Measurements from ENCODE around the gene KRTAP5-8.
"Not testable (repeated sequence)": the region's sequence is repeated elsewhere in the genome, so short reads cannot be mapped to it uniquely, and the experiment has no call there.

KRTAP5-8 gene

GRCh38 chr11:71572811-71573210 lies 35.0 kb downstream of the KRTAP5-8 start:
- Histone ChIP-seq H3K4me2 (ENCODE audit: low read length) (no peak overlapping the region), H4K91ac (ENCODE audit: low read depth, low read length) (no peak overlapping the region), H3K14ac (ENCODE audit: low read length) (no peak overlapping the region), H3K18ac (ENCODE audit: low read length) (no peak overlapping the region), H4K8ac (ENCODE audit: low read depth, low read length) (no peak overlapping the region), H3K79me1 (ENCODE audit: low read length) (no peaks in the 10 kb centered on the region), H2AK5ac (ENCODE audit: low read length) (no peak overlapping the region), H3K4me1 (ENCODE audit: control insufficient read depth in 1 of 2, insufficient read depth in 2 of 2, low read length in 2 of 2) (no peaks in the 10 kb centered on the region), H3K4ac (ENCODE audit: low read depth, low read length) (no peak overlapping the region), H2BK5ac (ENCODE audit: low read depth, low read length, poor library complexity) (no peak overlapping the region), H2AFZ (ENCODE audit: insufficient read depth, low read length, poor library complexity) (no peak overlapping the region), H3K27ac (ENCODE audit: low read depth, low read length) (no peak overlapping the region), H4K12ac (ENCODE audit: low read depth, low read length) (no peak overlapping the region), H3K27me3 (ENCODE audit: insufficient read depth, low read length) (no peaks in the 10 kb centered on the region), H2BK12ac (ENCODE audit: low read length) (no peak overlapping the region), H3K36me3 (ENCODE audit: control insufficient read depth in 1 of 2, insufficient read depth in 2 of 2, low read length in 2 of 2) (no peaks in the 10 kb centered on the region), H2BK120ac (ENCODE audit: insufficient read depth, low read length, poor library complexity) (no peak overlapping the region), H3K79me2 (ENCODE audit: control insufficient read depth, insufficient read depth, low read length, poor library complexity) (no peaks in the 10 kb centered on the region), H3K4me3 (ENCODE audit: low read depth, low read length) (no peak overlapping the region), H3K9me3 (ENCODE audit: insufficient read depth, low read depth, low read length) (peaks cover 5% of the 10 kb centered on the region), H3K23ac (ENCODE audit: low read length) (no peak overlapping the region), H3K9ac (ENCODE audit: low read length) (no peak overlapping the region)
- no peak for DNase-seq
- no CpG with 5 or more reads among the region's 11 CpGs for WGBS (ENCODE audit: extremely low coverage, insufficient coverage, insufficient read length)

GRCh38 chr11:71574418-71574817 lies 36.6 kb downstream of the KRTAP5-8 start:
- H3K27me3 ChIP-seq (ENCODE audit: insufficient read depth, low read length): no peaks in the 10 kb centered on the region
- no peak overlapping the region for H3K4me3 ChIP-seq (ENCODE audit: low read depth, low read length)
- H4K8ac ChIP-seq (ENCODE audit: low read depth, low read length): no peak overlapping the region
- H2BK5ac ChIP-seq (ENCODE audit: low read depth, low read length, poor library complexity): no peak overlapping the region
- H4K12ac ChIP-seq (ENCODE audit: low read depth, low read length): no peak overlapping the region
- no peak overlapping the region for H2BK120ac ChIP-seq (ENCODE audit: insufficient read depth, low read length, poor library complexity)
- no peak for DNase-seq
- H3K23ac ChIP-seq (ENCODE audit: low read length): no peak overlapping the region
- no peak overlapping the region for H3K18ac ChIP-seq (ENCODE audit: low read length)
- no peak overlapping the region for H3K27ac ChIP-seq (ENCODE audit: low read depth, low read length)
- no peak overlapping the region for H2AFZ ChIP-seq (ENCODE audit: insufficient read depth, low read length, poor library complexity)
- WGBS (ENCODE audit: extremely low coverage, insufficient coverage, insufficient read length): no CpG with 5 or more reads among the region's 5 CpGs
- H3K4ac ChIP-seq (ENCODE audit: low read depth, low read length): no peak overlapping the region
- no peak overlapping the region for H3K4me2 ChIP-seq (ENCODE audit: low read length)
- no peak overlapping the region for H3K9ac ChIP-seq (ENCODE audit: low read length)
- no peak overlapping the region for H2BK12ac ChIP-seq (ENCODE audit: low read length)
- H4K91ac ChIP-seq (ENCODE audit: low read depth, low read length): no peak overlapping the region
- peaks cover 5% of the 10 kb centered on the region for H3K9me3 ChIP-seq (ENCODE audit: insufficient read depth, low read depth, low read length)
- H3K79me2 ChIP-seq (ENCODE audit: control insufficient read depth, insufficient read depth, low read length, poor library complexity): no peaks in the 10 kb centered on the region
- H3K79me1 ChIP-seq (ENCODE audit: low read length): no peaks in the 10 kb centered on the region
- H3K36me3 ChIP-seq (ENCODE audit: control insufficient read depth in 1 of 2, insufficient read depth in 2 of 2, low read length in 2 of 2): no peaks in the 10 kb centered on the region
- H3K4me1 ChIP-seq (ENCODE audit: control insufficient read depth in 1 of 2, insufficient read depth in 2 of 2, low read length in 2 of 2): no peaks in the 10 kb centered on the region
- no peak overlapping the region for H3K14ac ChIP-seq (ENCODE audit: low read length)
- H2AK5ac ChIP-seq (ENCODE audit: low read length): no peak overlapping the region

GRCh38 chr11:71575723-71576424 lies 38.0 kb downstream of the KRTAP5-8 start:
- H4K91ac ChIP-seq (ENCODE audit: low read depth, low read length): no peak overlapping the region
- no peak overlapping the region for H3K4ac ChIP-seq (ENCODE audit: low read depth, low read length)
- no peak overlapping the region for H3K14ac ChIP-seq (ENCODE audit: low read length)
- H2BK5ac ChIP-seq (ENCODE audit: low read depth, low read length, poor library complexity): no peak overlapping the region
- H3K79me2 ChIP-seq (ENCODE audit: control insufficient read depth, insufficient read depth, low read length, poor library complexity): no peaks in the 10 kb centered on the region
- H3K36me3 ChIP-seq (ENCODE audit: control insufficient read depth in 1 of 2, insufficient read depth in 2 of 2, low read length in 2 of 2): no peaks in the 10 kb centered on the region
- H3K9me3 ChIP-seq (ENCODE audit: insufficient read depth, low read depth, low read length): peaks cover 5% of the 10 kb centered on the region
- peak overlapping the region; percentile 53 for H3K9ac ChIP-seq (ENCODE audit: low read length)
- no peak overlapping the region for H3K23ac ChIP-seq (ENCODE audit: low read length)
- H2BK12ac ChIP-seq (ENCODE audit: low read length): no peak overlapping the region
- H4K8ac ChIP-seq (ENCODE audit: low read depth, low read length): no peak overlapping the region
- H3K4me2 ChIP-seq (ENCODE audit: low read length): no peak overlapping the region
- no peak overlapping the region for H3K4me3 ChIP-seq (ENCODE audit: low read depth, low read length)
- H2AFZ ChIP-seq (ENCODE audit: insufficient read depth, low read length, poor library complexity): no peak overlapping the region
- peaks cover 0 to 2% of the 10 kb centered on the region in 2 experiments for H3K4me1 ChIP-seq (ENCODE audit: control insufficient read depth in 1 of 2, insufficient read depth in 2 of 2, low read length in 2 of 2)
- no peak overlapping the region for H2BK120ac ChIP-seq (ENCODE audit: insufficient read depth, low read length, poor library complexity)
- H3K18ac ChIP-seq (ENCODE audit: low read length): no peak overlapping the region
- H4K12ac ChIP-seq (ENCODE audit: low read depth, low read length): no peak overlapping the region
- WGBS (ENCODE audit: extremely low coverage, insufficient coverage, insufficient read length): no CpG with 5 or more reads among the region's 4 CpGs
- no peak overlapping the region for H2AK5ac ChIP-seq (ENCODE audit: low read length)
- H3K27ac ChIP-seq (ENCODE audit: low read depth, low read length): no peak overlapping the region
- DNase-seq: no peak
- H3K79me1 ChIP-seq (ENCODE audit: low read length): no peaks in the 10 kb centered on the region
- H3K27me3 ChIP-seq (ENCODE audit: insufficient read depth, low read length): no peaks in the 10 kb centered on the region

GRCh38 chr11:71576688-71577465 lies 39.1 kb downstream of the KRTAP5-8 start:
- H2BK12ac ChIP-seq (ENCODE audit: low read length); H3K4ac ChIP-seq (ENCODE audit: low read depth, low read length); H3K14ac ChIP-seq (ENCODE audit: low read length); H3K9ac ChIP-seq (ENCODE audit: low read length); H3K27ac ChIP-seq (ENCODE audit: low read depth, low read length); H3K9me3 ChIP-seq (ENCODE audit: insufficient read depth, low read depth, low read length); H3K79me1 ChIP-seq (ENCODE audit: low read length); H4K8ac ChIP-seq (ENCODE audit: low read depth, low read length); H4K12ac ChIP-seq (ENCODE audit: low read depth, low read length); H3K36me3 ChIP-seq (ENCODE audit: control insufficient read depth in 1 of 2, insufficient read depth in 2 of 2, low read length in 2 of 2); H3K27me3 ChIP-seq (ENCODE audit: insufficient read depth, low read length); DNase-seq; H3K79me2 ChIP-seq (ENCODE audit: control insufficient read depth, insufficient read depth, low read length, poor library complexity); H3K4me3 ChIP-seq (ENCODE audit: low read depth, low read length); H4K91ac ChIP-seq (ENCODE audit: low read depth, low read length); H3K4me1 ChIP-seq (ENCODE audit: control insufficient read depth in 1 of 2, insufficient read depth in 2 of 2, low read length in 2 of 2); H2AK5ac ChIP-seq (ENCODE audit: low read length); H3K23ac ChIP-seq (ENCODE audit: low read length); H3K18ac ChIP-seq (ENCODE audit: low read length); H2BK120ac ChIP-seq (ENCODE audit: insufficient read depth, low read length, poor library complexity); H2AFZ ChIP-seq (ENCODE audit: insufficient read depth, low read length, poor library complexity); H3K4me2 ChIP-seq (ENCODE audit: low read length); H2BK5ac ChIP-seq (ENCODE audit: low read depth, low read length, poor library complexity): not testable (repeated sequence)
- no CpG with 5 or more reads among the region's 41 CpGs for WGBS (ENCODE audit: extremely low coverage, insufficient coverage, insufficient read length)
